ENCODE results near the gene ZNF19.
A peak's percentile ranks its signal among the peaks of the same experiment; 100 is the strongest.

Gene ZNF19

GRCh38 chr16:71489122-71489521 is at the start of gene ZNF19:
Gene ZNF19, minus strand, starts transcription at chr16:71489324. Its CDS starts 7,210 bp downstream, at chr16:71482114.
- Histone ChIP-seq H3K4me1 (ENCODE audit: insufficient read depth, insufficient read length) (no peaks in the 10 kb centered on the region), H3K27me3 (ENCODE audit: insufficient read depth, insufficient read length) (no peaks in the 10 kb centered on the region), H3K4me3 (ENCODE audit: insufficient read length, low read depth) (no peak within 1 kb of the TSS), H3K9me3 (ENCODE audit: insufficient read depth, low read length) (no peaks in the 10 kb centered on the region), H3K9ac (ENCODE audit: insufficient read length, low read depth) (no peak within 1 kb of the TSS), H3K36me3 (ENCODE audit: insufficient read depth, insufficient read length, low read length) (no peaks in the 10 kb centered on the region)
- DNase-seq (ENCODE audit: low read depth, low spot score), result no peak
- TF ChIP-seq YY1 (IDR thresholded peaks at IDR 0.05; ENCODE audit: insufficient read depth, insufficient read length) (no peak), ZNF274 (IDR thresholded peaks at IDR 0.05; ENCODE audit: low read depth, low read length) (no peak), SUZ12 (IDR thresholded peaks at IDR 0.05; ENCODE audit: extremely low read depth, insufficient read depth, insufficient read length) (no peak)

GRCh38 chr16:71537643-71538042 is 48.5 kb upstream of the ZNF19 start:
- Histone ChIP-seq H3K9me3 (ENCODE audit: insufficient read depth, low read length) (no peaks in the 10 kb centered on the region), H3K9ac (ENCODE audit: insufficient read length, low read depth) (no peak overlapping the region), H3K27me3 (ENCODE audit: insufficient read depth, insufficient read length) (no peaks in the 10 kb centered on the region), H3K4me1 (ENCODE audit: insufficient read depth, insufficient read length) (no peaks in the 10 kb centered on the region), H3K4me3 (ENCODE audit: insufficient read length, low read depth) (no peak overlapping the region), H3K36me3 (ENCODE audit: insufficient read depth, insufficient read length, low read length) (no peaks in the 10 kb centered on the region)
- DNase-seq (ENCODE audit: low read depth, low spot score), result peak; percentile 55
- TF ChIP-seq ZNF274 (IDR thresholded peaks at IDR 0.05; ENCODE audit: low read depth, low read length), result no peak
- TF ChIP-seq YY1 (IDR thresholded peaks at IDR 0.05; ENCODE audit: insufficient read depth, insufficient read length), result no peak

DNA sequence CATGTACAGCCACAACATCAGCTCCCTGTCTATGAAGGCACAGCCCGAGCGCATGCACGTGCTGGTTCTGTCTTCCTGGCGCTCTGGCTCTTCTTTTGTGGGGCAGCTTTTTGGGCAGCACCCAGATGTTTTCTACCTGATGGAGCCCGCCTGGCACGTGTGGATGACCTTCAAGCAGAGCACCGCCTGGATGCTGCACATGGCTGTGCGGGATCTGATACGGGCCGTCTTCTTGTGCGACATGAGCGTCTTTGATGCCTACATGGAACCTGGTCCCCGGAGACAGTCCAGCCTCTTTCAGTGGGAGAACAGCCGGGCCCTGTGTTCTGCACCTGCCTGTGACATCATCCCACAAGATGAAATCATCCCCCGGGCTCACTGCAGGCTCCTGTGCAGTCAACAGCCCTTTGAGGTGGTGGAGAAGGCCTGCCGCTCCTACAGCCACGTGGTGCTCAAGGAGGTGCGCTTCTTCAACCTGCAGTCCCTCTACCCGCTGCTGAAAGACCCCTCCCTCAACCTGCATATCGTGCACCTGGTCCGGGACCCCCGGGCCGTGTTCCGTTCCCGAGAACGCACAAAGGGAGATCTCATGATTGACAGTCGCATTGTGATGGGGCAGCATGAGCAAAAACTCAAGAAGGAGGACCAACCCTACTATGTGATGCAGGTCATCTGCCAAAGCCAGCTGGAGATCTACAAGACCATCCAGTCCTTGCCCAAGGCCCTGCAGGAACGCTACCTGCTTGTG is 47.8 kb upstream of the ZNF19 start:
- H3K4me1 ChIP-seq (ENCODE audit: insufficient read depth, insufficient read length), result no peaks in the 10 kb centered on the region
- no peaks in the 10 kb centered on the region for H3K27me3 ChIP-seq (ENCODE audit: insufficient read depth, insufficient read length)
- H3K9ac ChIP-seq (ENCODE audit: insufficient read length, low read depth), result no peak overlapping the region
- H3K4me3 ChIP-seq (ENCODE audit: insufficient read length, low read depth), result no peak overlapping the region
- no peak for DNase-seq (ENCODE audit: low read depth, low spot score)
- no peaks in the 10 kb centered on the region for H3K36me3 ChIP-seq (ENCODE audit: insufficient read depth, insufficient read length, low read length)
- TF ChIP-seq SUZ12 (IDR thresholded peaks at IDR 0.05; ENCODE audit: extremely low read depth, insufficient read depth, insufficient read length), result no peak
- TF ChIP-seq ZNF274 (IDR thresholded peaks at IDR 0.05; ENCODE audit: low read depth, low read length), result no peak
- TF ChIP-seq YY1 (IDR thresholded peaks at IDR 0.05; ENCODE audit: insufficient read depth, insufficient read length), result no peak
- no peaks in the 10 kb centered on the region for H3K9me3 ChIP-seq (ENCODE audit: insufficient read depth, low read length)

GRCh38 chr16:71532366-71532765 is 43.2 kb upstream of the ZNF19 start:
- Histone ChIP-seq H3K9me3 (ENCODE audit: insufficient read depth, low read length) (no peaks in the 10 kb centered on the region), H3K36me3 (ENCODE audit: insufficient read depth, insufficient read length, low read length) (no peaks in the 10 kb centered on the region), H3K9ac (ENCODE audit: insufficient read length, low read depth) (no peak overlapping the region), H3K4me1 (ENCODE audit: insufficient read depth, insufficient read length) (no peaks in the 10 kb centered on the region), H3K27me3 (ENCODE audit: insufficient read depth, insufficient read length) (no peaks in the 10 kb centered on the region), H3K4me3 (ENCODE audit: insufficient read length, low read depth) (no peak overlapping the region)
- TF ChIP-seq YY1 (IDR thresholded peaks at IDR 0.05; ENCODE audit: insufficient read depth, insufficient read length) (no peak), SUZ12 (IDR thresholded peaks at IDR 0.05; ENCODE audit: extremely low read depth, insufficient read depth, insufficient read length) (no peak), ZNF274 (IDR thresholded peaks at IDR 0.05; ENCODE audit: low read depth, low read length) (no peak)
- DNase-seq (ENCODE audit: low read depth, low spot score), result no peak

DNA sequence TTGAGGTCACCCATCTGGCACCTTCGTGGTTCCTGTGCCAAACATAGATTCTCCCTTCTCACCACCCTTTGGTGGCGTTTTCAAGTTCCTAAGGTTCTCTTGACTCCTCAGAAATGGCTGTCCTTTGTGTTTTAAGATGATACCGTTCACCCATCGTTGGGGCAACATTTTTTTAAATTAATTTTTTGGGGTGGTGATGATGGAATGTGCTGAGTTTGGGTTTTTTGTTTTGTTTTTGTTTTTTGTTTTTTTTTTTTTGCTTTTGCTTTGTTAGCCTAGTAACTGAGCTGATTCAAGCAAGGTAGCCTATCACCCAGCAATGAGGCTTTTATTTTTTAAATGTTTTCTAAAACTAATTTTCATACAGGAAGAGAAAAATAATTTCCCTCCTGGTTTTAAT is 39.7 kb upstream of the ZNF19 start:
- H3K36me3 ChIP-seq (ENCODE audit: insufficient read depth, insufficient read length, low read length), result no peaks in the 10 kb centered on the region
- no peaks in the 10 kb centered on the region for H3K27me3 ChIP-seq (ENCODE audit: insufficient read depth, insufficient read length)
- peaks cover 3% of the 10 kb centered on the region for H3K4me1 ChIP-seq (ENCODE audit: insufficient read depth, insufficient read length)
- DNase-seq (ENCODE audit: low read depth, low spot score), result no peak
- TF ChIP-seq SUZ12 (IDR thresholded peaks at IDR 0.05; ENCODE audit: extremely low read depth, insufficient read depth, insufficient read length) (no peak), YY1 (IDR thresholded peaks at IDR 0.05; ENCODE audit: insufficient read depth, insufficient read length) (no peak), ZNF274 (IDR thresholded peaks at IDR 0.05; ENCODE audit: low read depth, low read length) (no peak)
- no peak overlapping the region for H3K9ac ChIP-seq (ENCODE audit: insufficient read length, low read depth)
- H3K9me3 ChIP-seq (ENCODE audit: insufficient read depth, low read length), result no peaks in the 10 kb centered on the region
- H3K4me3 ChIP-seq (ENCODE audit: insufficient read length, low read depth), result no peak overlapping the region

GRCh38 chr16:71528257-71528656 is 39.1 kb upstream of the ZNF19 start:
- Histone ChIP-seq H3K9ac (ENCODE audit: insufficient read length, low read depth) (no peak overlapping the region), H3K4me1 (ENCODE audit: insufficient read depth, insufficient read length) (peaks cover 3% of the 10 kb centered on the region), H3K4me3 (ENCODE audit: insufficient read length, low read depth) (no peak overlapping the region), H3K9me3 (ENCODE audit: insufficient read depth, low read length) (no peaks in the 10 kb centered on the region), H3K27me3 (ENCODE audit: insufficient read depth, insufficient read length) (no peaks in the 10 kb centered on the region), H3K36me3 (ENCODE audit: insufficient read depth, insufficient read length, low read length) (no peaks in the 10 kb centered on the region)
- TF ChIP-seq YY1 (IDR thresholded peaks at IDR 0.05; ENCODE audit: insufficient read depth, insufficient read length), result no peak
- no peak for TF ChIP-seq SUZ12 (IDR thresholded peaks at IDR 0.05; ENCODE audit: extremely low read depth, insufficient read depth, insufficient read length)
- TF ChIP-seq ZNF274 (IDR thresholded peaks at IDR 0.05; ENCODE audit: low read depth, low read length), result no peak
- no peak for DNase-seq (ENCODE audit: low read depth, low spot score)

DNA sequence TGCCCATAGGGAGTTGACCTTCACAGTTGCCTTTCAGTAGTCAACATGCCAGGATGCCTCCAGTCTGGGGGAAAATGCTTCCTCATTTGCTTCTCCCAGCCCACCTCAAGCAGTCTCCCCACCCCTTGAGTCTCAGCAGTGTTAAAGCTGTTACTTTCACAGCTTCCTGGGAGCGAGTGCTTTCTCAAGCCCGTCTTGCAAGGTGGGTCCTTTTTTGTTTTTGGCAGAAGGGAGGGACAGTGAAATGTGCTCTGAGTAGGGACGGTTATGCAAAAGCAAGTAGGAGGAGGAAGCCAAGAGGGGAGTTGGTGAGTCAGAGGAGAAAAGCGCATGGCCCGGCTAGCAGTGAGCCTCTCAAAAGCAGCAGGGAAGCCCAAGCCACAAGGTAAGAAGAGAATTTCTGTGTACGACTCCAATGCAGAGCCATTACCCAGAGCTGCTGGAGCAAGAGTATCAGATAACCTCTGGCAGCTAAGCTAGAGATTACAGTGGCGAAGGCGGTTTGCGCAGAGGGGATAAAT is 37.0 kb upstream of the ZNF19 start, which contains the start of gene CHST4:
TSS of gene CHST4 (plus strand) at position 316 of the 521 bp plus-strand sequence. CDS start 10,252 bp downstream, outside the sequence.
- no peaks in the 10 kb centered on the region for H3K36me3 ChIP-seq (ENCODE audit: insufficient read depth, insufficient read length, low read length)
- peaks cover 3% of the 10 kb centered on the region for H3K4me1 ChIP-seq (ENCODE audit: insufficient read depth, insufficient read length)
- peak; percentile 95 for DNase-seq (ENCODE audit: low read depth, low spot score)
- H3K9ac ChIP-seq (ENCODE audit: insufficient read length, low read depth), result peak within 1 kb of the TSS; percentile 74
- no peaks in the 10 kb centered on the region for H3K27me3 ChIP-seq (ENCODE audit: insufficient read depth, insufficient read length)
- H3K4me3 ChIP-seq (ENCODE audit: insufficient read length, low read depth), result peak within 1 kb of the TSS; percentile 19
- no peaks in the 10 kb centered on the region for H3K9me3 ChIP-seq (ENCODE audit: insufficient read depth, low read length)
- TF ChIP-seq YY1 (IDR thresholded peaks at IDR 0.05; ENCODE audit: insufficient read depth, insufficient read length), result no peak
- TF ChIP-seq ZNF274 (IDR thresholded peaks at IDR 0.05; ENCODE audit: low read depth, low read length), result no peak
- no peak for TF ChIP-seq SUZ12 (IDR thresholded peaks at IDR 0.05; ENCODE audit: extremely low read depth, insufficient read depth, insufficient read length)
